Measurements from ENCODE around the gene RAB1A. TPM values are rescaled to one million over a fixed set of nuclear protein-coding genes. Genes with fewer than 3 reads are reported as not detected.

Gene RAB1A
- total and polyA plus RNA-seq, 2 donors: 130 to 140 TPM

DNA sequence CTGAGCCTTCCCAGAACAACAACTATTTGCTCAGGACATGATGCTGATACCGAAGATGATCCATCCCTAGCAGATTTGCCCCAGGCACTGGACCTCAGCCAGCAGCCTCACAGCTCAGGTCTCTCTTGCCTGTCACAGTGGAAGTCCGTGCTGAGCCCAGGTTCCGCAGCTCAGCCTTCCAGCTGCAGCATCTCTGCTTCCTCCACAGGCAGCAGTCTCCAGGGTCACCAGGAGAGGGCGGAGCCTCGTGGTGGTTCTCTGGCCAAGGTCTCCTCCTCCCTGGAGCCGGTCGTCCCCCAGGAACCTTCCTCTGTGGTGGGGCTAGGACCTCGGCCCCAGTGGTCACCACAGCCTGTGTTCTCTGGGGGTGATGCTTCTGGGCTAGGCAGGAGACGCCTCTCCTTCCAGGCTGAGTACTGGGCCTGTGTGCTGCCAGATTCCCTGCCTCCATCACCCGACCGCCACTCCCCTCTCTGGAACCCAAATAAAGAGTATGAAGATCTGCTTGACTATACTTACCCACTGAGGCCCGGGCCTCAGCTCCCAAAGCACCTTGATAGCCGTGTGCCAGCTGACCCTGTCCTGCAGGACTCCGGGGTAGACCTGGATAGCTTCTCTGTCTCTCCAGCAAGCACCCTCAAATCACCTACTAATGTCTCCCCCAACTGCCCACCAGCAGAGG lies 58.3 kb downstream of the RAB1A start:
- Histone ChIP-seq H3K36me3 (ENCODE audit: insufficient read depth) (peaks cover 4% of the 10 kb centered on the region), H3K4me1 (ENCODE audit: insufficient read depth) (peaks cover 2% of the 10 kb centered on the region), H3K4me3 (ENCODE audit: low read depth, low read length) (no peak overlapping the region), H3K27ac (ENCODE audit: low read depth) (no peak overlapping the region)
- WGBS: 73% methylated on average over 14 of the region's 14 CpGs
- DNase-seq (ENCODE audit: extremely low spot score): no peak

GRCh38 chr2:65070856-65071255 lies 59.0 kb downstream of the RAB1A start:
- Histone ChIP-seq H3K27ac (ENCODE audit: low read depth) (no peak overlapping the region), H3K4me3 (ENCODE audit: low read depth, low read length) (no peak overlapping the region), H3K36me3 (ENCODE audit: insufficient read depth) (peaks cover 4% of the 10 kb centered on the region), H3K4me1 (ENCODE audit: insufficient read depth) (peaks cover 2% of the 10 kb centered on the region)
- WGBS: 87% methylated on average over 6 of the region's 6 CpGs
- DNase-seq (ENCODE audit: extremely low spot score): no peak

DNA sequence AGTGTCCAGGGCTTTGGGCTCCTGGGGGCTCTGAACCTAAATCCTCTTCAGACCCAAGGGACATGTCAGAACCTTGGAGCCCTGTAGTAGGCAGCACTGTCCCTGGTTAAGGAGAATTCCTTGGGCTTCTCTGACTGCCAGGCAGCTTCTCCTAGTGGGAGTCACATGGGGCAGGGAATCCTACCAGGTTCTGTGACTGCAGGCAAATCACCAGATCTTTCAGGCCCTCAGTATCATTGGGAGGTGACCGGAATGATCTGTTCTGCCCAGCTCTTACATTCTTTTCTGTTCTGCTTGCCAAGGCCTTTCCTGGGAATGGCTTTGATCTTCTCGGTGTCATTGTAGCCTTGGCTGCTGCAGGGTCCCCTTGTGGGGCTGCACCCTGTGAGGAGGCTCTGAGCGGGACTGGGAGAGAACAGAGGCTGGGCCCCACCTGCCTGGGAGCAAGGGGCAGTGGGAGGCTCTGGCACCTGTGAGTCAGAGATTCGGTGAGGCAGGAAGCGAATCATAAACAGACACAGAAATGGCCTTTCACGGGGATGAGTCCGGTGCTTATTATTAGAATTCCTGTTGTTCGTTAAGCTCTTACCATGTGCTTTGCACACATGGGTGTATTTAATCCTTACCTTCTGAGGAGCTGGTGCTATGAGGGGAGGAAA lies 59.6 kb downstream of the RAB1A start:
- H3K4me3 ChIP-seq (ENCODE audit: low read depth, low read length): no peak overlapping the region

DNA sequence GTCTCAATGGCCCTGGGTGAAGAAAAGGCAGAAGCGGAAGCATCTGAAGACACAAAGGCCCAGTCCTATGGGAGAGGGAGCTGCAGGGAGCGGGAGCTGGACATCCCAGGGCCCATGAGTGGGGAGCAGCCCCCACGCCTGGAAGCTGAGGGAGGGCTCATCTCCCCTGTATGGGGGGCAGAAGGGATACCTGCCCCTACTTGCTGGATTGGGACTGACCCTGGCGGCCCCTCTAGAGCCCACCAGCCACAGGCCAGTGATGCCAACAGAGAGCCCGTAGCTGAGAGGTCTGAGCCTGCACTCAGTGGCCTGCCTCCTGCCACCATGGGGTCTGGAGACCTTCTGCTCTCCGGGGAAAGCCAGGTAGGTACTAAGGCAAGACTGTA lies 60.5 kb downstream of the RAB1A start:
- no peaks in the 10 kb centered on the region for H3K4me1 ChIP-seq (ENCODE audit: insufficient read depth)
- H3K4me3 ChIP-seq (ENCODE audit: low read depth, low read length): no peak overlapping the region
- no peak overlapping the region for H3K27ac ChIP-seq (ENCODE audit: low read depth)
- H3K36me3 ChIP-seq (ENCODE audit: insufficient read depth): peaks cover 4% of the 10 kb centered on the region
- WGBS: 85% methylated on average over 6 of the region's 6 CpGs
- DNase-seq (ENCODE audit: extremely low spot score): no peak

More for the DNA sequence above, 59.6 kb downstream of the RAB1A start:
- WGBS: 64% methylated on average over 8 of the region's 8 CpGs
- no peak overlapping the region for H3K27ac ChIP-seq (ENCODE audit: low read depth)
- H3K36me3 ChIP-seq (ENCODE audit: insufficient read depth): peaks cover 4% of the 10 kb centered on the region
- DNase-seq (ENCODE audit: extremely low spot score): no peak
- H3K4me1 ChIP-seq (ENCODE audit: insufficient read depth): peaks cover 2% of the 10 kb centered on the region

DNA sequence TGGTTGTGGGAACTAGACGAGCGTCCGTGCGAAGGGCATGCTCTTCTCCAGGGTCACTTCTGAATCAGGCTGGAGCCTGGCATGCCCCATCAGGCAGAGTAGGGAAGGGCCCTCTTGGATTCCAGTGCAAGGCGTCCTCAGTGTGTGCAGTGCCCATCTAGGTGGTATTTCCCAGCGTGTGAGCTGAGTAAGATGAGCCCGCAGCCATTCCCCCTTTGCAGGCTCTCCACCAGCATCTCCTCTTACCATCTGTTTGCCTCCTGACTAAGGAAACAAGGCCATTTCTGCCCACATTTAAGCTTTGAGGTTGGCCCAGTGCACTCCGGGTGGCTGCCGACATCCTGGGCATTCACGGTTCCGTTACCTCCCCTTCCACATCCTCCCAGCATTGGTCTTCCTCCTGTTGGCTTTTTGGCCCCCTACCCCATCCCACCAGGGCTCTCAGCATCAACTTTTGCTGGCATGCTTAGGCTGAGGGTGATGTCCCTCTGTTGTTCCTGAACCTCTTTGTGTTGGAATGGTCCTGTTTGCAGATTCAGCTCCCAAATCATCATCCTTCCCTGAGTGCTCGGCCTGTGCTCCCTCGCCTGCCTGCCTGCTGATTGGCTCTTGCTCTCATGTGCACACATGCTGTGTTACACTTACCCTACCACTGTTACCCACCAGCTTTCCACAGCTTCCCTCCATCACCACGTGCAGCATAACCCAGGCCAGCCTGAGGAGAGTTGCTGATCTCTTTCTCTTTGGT lies 61.9 kb downstream of the RAB1A start:
- H3K4me1 ChIP-seq (ENCODE audit: insufficient read depth): no peaks in the 10 kb centered on the region
- H3K4me3 ChIP-seq (ENCODE audit: low read depth, low read length): no peak overlapping the region
- peaks cover 4% of the 10 kb centered on the region for H3K36me3 ChIP-seq (ENCODE audit: insufficient read depth)
- no peak overlapping the region for H3K27ac ChIP-seq (ENCODE audit: low read depth)
- DNase-seq (ENCODE audit: extremely low spot score): no peak
- 81% methylated on average over 14 of the region's 14 CpGs for WGBS

DNA sequence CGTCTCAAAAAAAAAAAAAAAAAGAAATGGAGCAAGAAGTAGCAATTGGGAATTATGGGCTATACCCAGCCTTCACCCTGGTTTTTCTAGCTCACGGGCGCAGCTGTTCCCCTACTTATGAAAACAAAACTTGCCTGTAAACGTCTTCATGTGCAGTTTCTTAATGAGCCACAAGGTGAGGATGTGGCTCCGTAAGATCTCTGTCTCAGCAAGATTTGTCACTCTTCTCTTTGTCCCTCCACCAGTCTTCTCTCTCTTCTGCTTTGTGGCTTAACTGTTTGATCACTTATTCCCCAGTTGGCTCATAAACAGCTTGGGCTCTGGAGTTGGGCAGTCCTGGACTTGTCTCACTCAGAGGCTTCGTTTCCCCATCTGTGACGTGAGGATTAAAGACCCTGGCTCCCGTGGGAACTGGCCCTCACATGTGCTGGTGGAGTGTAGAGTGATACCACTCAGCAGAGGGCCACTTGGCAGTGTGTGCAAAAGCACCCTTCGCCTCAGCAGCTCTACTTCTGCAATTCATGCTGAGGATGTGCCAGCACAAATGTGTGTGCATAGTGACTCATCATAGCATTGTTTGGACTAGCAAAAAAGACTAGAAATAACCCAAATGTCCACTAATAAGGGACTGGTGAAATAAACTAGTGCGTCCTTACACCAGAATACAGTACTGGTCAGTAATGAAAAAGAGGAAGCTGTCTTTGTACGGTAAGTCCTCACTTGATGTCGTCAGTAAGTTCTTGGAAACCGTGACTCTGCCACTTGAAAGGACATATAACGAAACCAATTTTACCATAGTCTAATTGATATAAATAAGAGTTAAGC lies 65.0 kb downstream of the RAB1A start:
- WGBS: 35% methylated on average over 14 of the region's 14 CpGs
- Histone ChIP-seq H3K4me3 (ENCODE audit: low read depth, low read length) (no peak overlapping the region), H3K27ac (ENCODE audit: low read depth) (peak overlapping the region; percentile 39), H3K36me3 (ENCODE audit: insufficient read depth) (no peaks in the 10 kb centered on the region), H3K4me1 (ENCODE audit: insufficient read depth) (no peaks in the 10 kb centered on the region)
- DNase-seq (ENCODE audit: extremely low spot score): no peak

DNA sequence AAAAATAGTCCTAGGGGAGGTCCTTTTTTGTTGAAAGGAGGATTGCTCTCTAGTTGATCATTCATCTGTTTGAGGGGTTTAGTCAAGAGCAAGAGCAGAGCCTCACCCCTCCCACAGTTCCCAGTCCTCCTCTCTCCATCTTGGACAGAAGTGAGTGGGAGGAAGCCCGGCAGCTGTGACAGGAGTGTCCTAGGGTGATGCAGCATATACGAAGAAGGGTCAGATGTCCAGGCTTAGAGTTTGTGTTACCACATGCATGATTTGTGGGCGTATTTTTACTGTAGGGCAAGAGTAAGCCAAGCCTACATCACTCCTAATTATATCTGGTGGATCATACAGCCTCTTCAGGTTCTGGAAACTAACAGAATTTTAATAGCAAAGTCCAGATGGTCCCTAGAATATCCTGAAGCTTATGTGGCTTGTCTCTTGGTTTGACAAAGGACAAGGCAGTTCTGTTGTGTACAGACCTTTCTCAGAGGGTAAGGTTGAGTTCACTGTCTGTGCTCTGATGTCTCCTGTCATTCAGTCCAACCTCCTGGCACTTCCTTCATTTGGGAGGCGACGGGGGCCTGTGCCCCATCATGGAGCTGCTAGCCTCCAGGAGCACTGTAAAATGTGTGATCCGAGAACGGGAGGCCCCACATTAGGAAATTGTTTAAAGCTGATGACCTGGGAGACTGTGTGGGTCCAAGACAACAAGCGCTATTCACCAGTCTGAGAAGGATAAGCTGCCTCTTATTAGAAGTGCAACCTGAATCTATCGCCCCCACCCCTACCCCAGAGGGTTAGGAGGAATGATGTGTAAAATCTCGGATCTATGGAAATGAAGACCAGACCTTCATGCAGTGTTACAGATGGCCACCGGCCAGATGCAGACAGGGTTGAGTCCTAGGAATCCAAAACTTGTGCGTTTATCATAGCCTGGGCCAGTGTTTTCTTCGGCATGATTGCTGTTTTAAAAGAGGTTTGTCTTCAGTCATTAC lies 66.8 kb downstream of the RAB1A start:
- no peak for DNase-seq (ENCODE audit: extremely low spot score)
- no peaks in the 10 kb centered on the region for H3K36me3 ChIP-seq (ENCODE audit: insufficient read depth)
- H3K27ac ChIP-seq (ENCODE audit: low read depth): no peak overlapping the region
- H3K4me3 ChIP-seq (ENCODE audit: low read depth, low read length): no peak overlapping the region
- peaks cover 1% of the 10 kb centered on the region for H3K4me1 ChIP-seq (ENCODE audit: insufficient read depth)
- 66% methylated on average over 13 of the region's 13 CpGs for WGBS

- WGBS: 95% methylated on average over 8 of the region's 8 CpGs
- no peak overlapping the region for H3K4me3 ChIP-seq (ENCODE audit: low read depth, low read length)
- H3K36me3 ChIP-seq (ENCODE audit: insufficient read depth): no peaks in the 10 kb centered on the region
- H3K27ac ChIP-seq (ENCODE audit: low read depth): no peak overlapping the region
- no peak for DNase-seq (ENCODE audit: extremely low spot score)
- peaks cover 1% of the 10 kb centered on the region for H3K4me1 ChIP-seq (ENCODE audit: insufficient read depth)
Measured at GRCh38 chr2:65061910-65062339, 68.0 kb downstream of the RAB1A start.

GRCh38 chr2:65061146-65061909 lies 68.6 kb downstream of the RAB1A start:
- Histone ChIP-seq H3K4me1 (ENCODE audit: insufficient read depth) (peaks cover 1% of the 10 kb centered on the region), H3K27ac (ENCODE audit: low read depth) (no peak overlapping the region), H3K4me3 (ENCODE audit: low read depth, low read length) (no peak overlapping the region), H3K36me3 (ENCODE audit: insufficient read depth) (no peaks in the 10 kb centered on the region)
- DNase-seq (ENCODE audit: extremely low spot score): no peak
- WGBS: 89% methylated on average over 7 of the region's 7 CpGs

GRCh38 chr2:65059071-65059470 lies 70.8 kb downstream of the RAB1A start:
- H3K4me1 ChIP-seq (ENCODE audit: insufficient read depth): peaks cover 1% of the 10 kb centered on the region
- H3K36me3 ChIP-seq (ENCODE audit: insufficient read depth): no peaks in the 10 kb centered on the region
- H3K27ac ChIP-seq (ENCODE audit: low read depth): no peak overlapping the region
- no peak for DNase-seq (ENCODE audit: extremely low spot score)
- 88% methylated on average over 1 of the region's 1 CpG for WGBS
- no peak overlapping the region for H3K4me3 ChIP-seq (ENCODE audit: low read depth, low read length)

DNA sequence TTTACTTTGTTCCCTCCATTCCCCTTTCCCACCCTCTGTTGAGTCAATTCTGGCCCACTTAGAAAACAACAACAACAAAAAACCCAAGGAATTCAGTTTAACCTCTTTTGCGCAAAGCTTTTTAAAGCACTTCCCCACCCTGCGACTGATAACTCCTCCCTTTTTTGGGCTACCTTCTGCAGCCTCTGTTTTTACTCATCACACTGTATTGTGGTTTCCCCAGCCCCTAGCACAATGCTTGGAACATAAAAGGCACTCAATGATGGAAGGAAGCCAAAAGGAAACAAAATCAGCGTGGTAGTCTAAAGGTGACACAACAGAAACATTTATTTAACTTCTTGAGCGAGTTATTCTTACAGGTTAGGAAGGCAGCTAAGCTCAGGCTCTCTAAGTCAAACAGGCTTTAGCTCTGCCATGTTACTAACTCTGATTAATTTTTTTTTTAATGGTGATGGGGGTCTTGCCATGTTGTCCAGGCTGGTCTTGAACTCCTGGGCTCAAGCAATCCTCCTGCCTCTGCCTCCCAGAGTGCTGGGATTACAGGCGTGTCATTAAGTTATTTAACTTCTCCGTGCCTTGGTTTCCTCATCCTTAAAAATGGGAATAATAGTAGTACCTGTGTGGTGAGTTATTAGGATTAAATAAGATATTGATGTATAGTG lies 72.4 kb downstream of the RAB1A start:
- Histone ChIP-seq H3K27ac (ENCODE audit: low read depth) (no peak overlapping the region), H3K36me3 (ENCODE audit: insufficient read depth) (no peaks in the 10 kb centered on the region), H3K4me3 (ENCODE audit: low read depth, low read length) (peak overlapping the region; percentile 74), H3K4me1 (ENCODE audit: insufficient read depth) (peaks cover 1% of the 10 kb centered on the region)
- DNase-seq (ENCODE audit: extremely low spot score): no peak
- WGBS: 58% methylated on average over 6 of the region's 6 CpGs

GRCh38 chr2:65057054-65057375 lies 72.9 kb downstream of the RAB1A start:
- Histone ChIP-seq H3K27ac (ENCODE audit: low read depth) (peak overlapping the region; percentile 77), H3K36me3 (ENCODE audit: insufficient read depth) (no peaks in the 10 kb centered on the region), H3K4me1 (ENCODE audit: insufficient read depth) (peaks cover 1% of the 10 kb centered on the region), H3K4me3 (ENCODE audit: low read depth, low read length) (peak overlapping the region; percentile 74)
- no peak for DNase-seq (ENCODE audit: extremely low spot score)
- 7% methylated on average over 5 of the region's 5 CpGs for WGBS

All from urinary bladder (tissue), 4 donors.